Esophagus muscularis mucosa (tissue), 4 donors: ENCODE measurements around the gene WDR91. TPM values are rescaled to one million over a fixed set of nuclear protein-coding genes. Genes with fewer than 3 reads are reported as not detected.
A peak's percentile ranks its signal among the peaks of the same experiment; 100 is the strongest.

Experiments used
- DNase-seq: peaks from one replicate; pipeline ENCODE4 v3.0.0-alpha.2; 2017; ENCODE audit errors: extremely low spot score
- H3K27ac ChIP-seq, 4 donors: fragments of 200-600 bp; sonication (generic); replicated peaks in 1 of 4; 1 replicate in 3 of 4; 2 replicates in 1 of 4; pipeline ENCODE4 v1.5.1; 2016 to 2019; ENCODE audit warnings: mild to moderate bottlenecking in 1 of 4
- H3K27me3 ChIP-seq, 4 donors: fragments of 200-600 bp; sonication (generic); one replicate each; pipeline versions ENCODE4 v1.5.1 to v1.6.0; 2016 to 2019
- H3K36me3 ChIP-seq, 4 donors: fragments of 200-600 bp; sonication (generic); one replicate each; pipeline ENCODE4 v1.5.1; 2016 to 2019
- H3K4me1 ChIP-seq, 4 donors: fragments of 200-600 bp; sonication (generic); one replicate each; pipeline ENCODE4 v1.5.1; 2016 to 2019
- H3K4me3 ChIP-seq, 4 donors: fragments of 200-600 bp; sonication (generic); 1 replicate in 2 of 4; 2 replicates in 2 of 4; pipeline ENCODE4 v1.5.1; 2016 to 2019; ENCODE audit warnings: mild to moderate bottlenecking in 4 of 4, moderate library complexity in 1 of 4
- H3K9me3 ChIP-seq, 4 donors: fragments of 200-600 bp; sonication (generic); 1 replicate in 3 of 4; 2 replicates in 1 of 4; pipeline ENCODE4 v1.5.1; 2016 to 2019
- EP300 ChIP-seq: sonication (generic); formaldehyde crosslinking; IDR thresholded peaks from one replicate; pipeline ENCODE4 v1.6.1; 2017; ENCODE audit warnings: antibody characterized with exemption
- POLR2A ChIP-seq: fragments of 450-650 bp; IDR thresholded peaks from one replicate; pipeline ENCODE4 v1.6.1; 2017; ENCODE audit warnings: antibody characterized with exemption, moderate library complexity, mild to moderate bottlenecking, low read depth
- POLR2AphosphoS5 ChIP-seq, 2 donors: sonication (generic); formaldehyde crosslinking; IDR thresholded peaks; one replicate each; pipeline ENCODE4 v1.6.1; 2017; ENCODE audit warnings: antibody characterized with exemption in 2 of 2
- WGBS: methylation state at CpG from one replicate; pipeline ENCODE4 v1.1.5; 2018; 5-methylcytosine and 5-hydroxymethylcytosine counted together
- intact Hi-C: fragments of 100-400 bp; cut with DNase I; formaldehyde crosslinking; loops from one replicate; pipeline ENCODE4 v1.15.1; 2023
- total RNA-seq, 4 donors: library from RNA; depleted of rRNA; stranded (reverse); fragments of >200 nt; gene quantifications; one replicate each; pipeline versions ENCODE4 v1.1.0 to v1.2.1, GENCODE V29; 2016
- TF ChIP-seq, protein P1 (sequence below), 3 experiments: fragments of 200-600 bp in 2 of 3; fragments of 450-650 bp in 1 of 3; sonication (generic) in 2 of 3; IDR thresholded peaks; one replicate each; pipeline ENCODE4 v1.5.1; 2017 to 2019; ENCODE audit warnings: antibody characterized with exemption in 3 of 3, mild to moderate bottlenecking in 2 of 3, moderate library complexity in 1 of 3

The WDR91 gene
- total RNA-seq, 4 donors from 2014 or later = 13.3 to 27.4 (median 20.4) TPM

DNA sequence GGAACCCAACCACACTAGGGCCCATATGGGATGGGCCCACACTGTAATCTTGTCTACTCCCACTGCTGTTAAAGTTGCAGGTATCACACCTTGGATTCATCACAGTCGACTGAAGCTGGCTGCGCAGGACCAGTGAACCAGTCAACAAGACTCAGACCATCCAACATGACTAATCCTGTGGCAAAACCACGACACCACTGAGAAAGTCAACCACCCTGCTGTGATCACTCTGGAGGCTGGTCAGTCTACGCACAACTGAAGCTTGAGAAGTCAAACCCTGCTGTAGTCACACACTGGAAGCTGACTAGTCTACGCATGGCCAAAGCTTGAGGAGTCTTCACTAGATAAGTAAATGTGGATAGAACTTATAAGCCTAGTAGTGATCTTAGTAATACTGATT is 31.2 kb downstream of the WDR91 start:
- no peak for DNase-seq
- Histone ChIP-seq H3K36me3 (peaks cover 16 to 69% (median 44%) of the 10 kb centered on the region in 4 donors), H3K27ac (no peak overlapping the region), H3K4me3 (no peak overlapping the region), H3K4me1 (no peaks in the 10 kb centered on the region), H3K27me3 (no peaks in the 10 kb centered on the region), H3K9me3 (peaks cover 0 to 33% (median 18%) of the 10 kb centered on the region in 4 donors)
- TF ChIP-seq EP300 (no peak), POLR2AphosphoS5 (IDR thresholded peaks at IDR 0.05) (no peak), POLR2A (no peak)
- TF ChIP-seq, protein P1, sequence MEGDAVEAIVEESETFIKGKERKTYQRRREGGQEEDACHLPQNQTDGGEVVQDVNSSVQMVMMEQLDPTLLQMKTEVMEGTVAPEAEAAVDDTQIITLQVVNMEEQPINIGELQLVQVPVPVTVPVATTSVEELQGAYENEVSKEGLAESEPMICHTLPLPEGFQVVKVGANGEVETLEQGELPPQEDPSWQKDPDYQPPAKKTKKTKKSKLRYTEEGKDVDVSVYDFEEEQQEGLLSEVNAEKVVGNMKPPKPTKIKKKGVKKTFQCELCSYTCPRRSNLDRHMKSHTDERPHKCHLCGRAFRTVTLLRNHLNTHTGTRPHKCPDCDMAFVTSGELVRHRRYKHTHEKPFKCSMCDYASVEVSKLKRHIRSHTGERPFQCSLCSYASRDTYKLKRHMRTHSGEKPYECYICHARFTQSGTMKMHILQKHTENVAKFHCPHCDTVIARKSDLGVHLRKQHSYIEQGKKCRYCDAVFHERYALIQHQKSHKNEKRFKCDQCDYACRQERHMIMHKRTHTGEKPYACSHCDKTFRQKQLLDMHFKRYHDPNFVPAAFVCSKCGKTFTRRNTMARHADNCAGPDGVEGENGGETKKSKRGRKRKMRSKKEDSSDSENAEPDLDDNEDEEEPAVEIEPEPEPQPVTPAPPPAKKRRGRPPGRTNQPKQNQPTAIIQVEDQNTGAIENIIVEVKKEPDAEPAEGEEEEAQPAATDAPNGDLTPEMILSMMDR (IDR thresholded peaks at IDR 0.05) = no peak
- intact Hi-C loops = no loop called here
- 97% methylated on average over 5 of the region's 5 CpGs for WGBS

DNA sequence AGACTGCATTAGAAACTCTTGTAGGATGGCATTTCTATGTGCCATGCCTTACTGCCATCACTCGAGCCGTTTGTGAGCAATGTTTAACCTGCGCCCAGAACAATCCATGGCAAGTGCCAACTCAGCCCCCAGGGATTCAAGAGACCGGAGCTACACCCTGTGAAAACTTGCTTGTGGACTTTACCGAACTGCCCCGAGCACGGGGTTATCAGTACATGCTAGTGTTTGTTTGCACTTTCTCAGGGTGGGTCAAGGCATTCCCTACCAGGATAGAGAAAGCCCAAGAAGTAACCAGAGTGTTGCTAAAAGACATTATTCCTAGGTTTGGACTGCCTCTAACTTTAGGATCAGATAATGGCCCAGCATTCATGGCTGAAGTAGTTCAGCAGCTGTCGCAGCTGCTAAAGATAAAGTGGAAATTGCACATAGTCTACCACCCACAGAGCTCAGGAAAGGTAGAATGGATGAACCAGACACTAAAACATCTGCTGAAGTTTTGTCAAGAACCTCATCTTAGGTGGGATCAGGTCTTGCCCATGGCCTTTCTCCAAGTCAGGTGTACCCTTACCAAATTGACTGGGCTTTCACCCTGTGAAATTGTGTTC is 31.9 kb downstream of the WDR91 start:
- no peaks in the 10 kb centered on the region for H3K27me3 ChIP-seq
- H3K36me3 ChIP-seq = peaks cover 11 to 64% (median 37%) of the 10 kb centered on the region in 4 donors
- H3K27ac ChIP-seq = no peak overlapping the region
- intact Hi-C loops = no loop called here
- H3K9me3 ChIP-seq = peaks cover 0 to 33% (median 18%) of the 10 kb centered on the region in 4 donors
- TF ChIP-seq EP300 (no peak), POLR2AphosphoS5 (IDR thresholded peaks at IDR 0.05) (no peak), POLR2A (no peak)
- TF ChIP-seq, protein P1 (IDR thresholded peaks at IDR 0.05) = no peak
- H3K4me3 ChIP-seq = no peak overlapping the region
- no peak for DNase-seq
- 91% methylated on average over 7 of the region's 8 CpGs for WGBS
- H3K4me1 ChIP-seq = no peaks in the 10 kb centered on the region

DNA sequence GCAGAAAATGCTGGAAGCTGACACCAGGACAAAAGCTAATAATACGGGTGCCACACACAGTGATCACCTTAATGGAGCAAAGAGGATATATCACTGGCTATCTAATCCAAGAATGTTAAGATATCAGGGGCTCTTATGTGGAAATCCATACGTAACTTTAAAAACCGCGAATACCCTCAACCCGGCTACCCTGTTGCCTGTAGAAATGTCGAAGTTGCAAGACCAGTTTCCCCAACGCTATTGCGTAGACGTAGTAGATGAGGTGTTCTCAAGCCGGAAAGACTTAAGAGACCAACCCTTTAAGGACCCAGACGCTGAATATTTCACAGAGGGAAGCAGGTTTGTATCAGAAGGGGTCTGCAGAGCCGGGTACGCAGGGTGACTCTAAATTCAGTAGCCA is 33.0 kb downstream of the WDR91 start:
- Histone ChIP-seq H3K27ac (no peak overlapping the region), H3K4me1 (no peaks in the 10 kb centered on the region), H3K4me3 (no peak overlapping the region), H3K27me3 (no peaks in the 10 kb centered on the region), H3K36me3 (peaks cover 8 to 54% (median 27%) of the 10 kb centered on the region in 4 donors), H3K9me3 (peaks cover 0 to 33% (median 18%) of the 10 kb centered on the region in 4 donors)
- 92% methylated on average over 13 of the region's 13 CpGs for WGBS
- intact Hi-C loops = no loop called here
- peak; percentile 86 for DNase-seq
- TF ChIP-seq POLR2AphosphoS5 (IDR thresholded peaks at IDR 0.05) (no peak), POLR2A (no peak), EP300 (no peak)
- TF ChIP-seq, protein P1 (IDR thresholded peaks at IDR 0.05) = no peak

DNA sequence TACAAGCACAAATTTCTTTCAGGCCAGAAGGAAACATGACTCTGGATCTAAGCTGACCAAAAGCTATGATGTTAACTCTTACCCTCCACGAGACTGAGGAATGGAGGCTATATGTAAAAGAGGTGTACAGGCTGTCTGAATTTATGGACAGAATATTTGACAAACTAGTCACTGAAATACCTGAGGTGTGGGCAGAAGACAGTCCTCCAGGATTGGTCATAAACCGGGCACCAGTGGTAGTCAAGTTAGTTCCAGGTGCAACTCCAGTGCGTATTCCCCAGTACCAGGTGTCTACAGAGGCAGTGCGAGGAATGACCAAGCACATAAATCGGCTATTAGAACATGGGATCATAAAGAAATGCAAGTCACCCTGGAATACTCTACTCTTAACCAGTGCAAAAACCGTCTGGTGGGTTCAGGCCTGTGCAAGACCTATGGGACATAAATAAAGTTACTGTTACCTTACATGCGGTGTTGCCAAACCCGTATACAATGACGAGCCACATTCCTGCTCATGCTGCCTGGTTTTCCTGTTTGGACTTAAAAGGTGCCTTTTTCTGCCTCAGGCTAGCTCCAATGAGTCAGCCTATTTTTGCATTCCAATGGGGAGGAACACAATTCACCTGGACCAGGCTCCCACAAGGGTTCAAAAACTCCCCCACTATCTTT is 34.2 kb downstream of the WDR91 start:
- Histone ChIP-seq H3K4me3 (no peak overlapping the region), H3K27ac (no peak overlapping the region), H3K27me3 (no peaks in the 10 kb centered on the region), H3K36me3 (peaks cover 6 to 42% (median 14%) of the 10 kb centered on the region in 4 donors), H3K9me3 (peaks cover 0 to 23% (median 16%) of the 10 kb centered on the region in 4 donors), H3K4me1 (peaks cover 0 to under 1% (median under 1%) of the 10 kb centered on the region in 4 donors)
- 89% methylated on average over 9 of the region's 9 CpGs for WGBS
- no peak for TF ChIP-seq POLR2A
- TF ChIP-seq EP300 = no peak
- TF ChIP-seq POLR2AphosphoS5 (IDR thresholded peaks at IDR 0.05) = no peak
- TF ChIP-seq, protein P1 (IDR thresholded peaks at IDR 0.05) = no peak
- intact Hi-C loops = no loop called here
- DNase-seq = peak; percentile 85
